Stimulated activated naive CD4-positive, alpha-beta T cell (primary cell): ENCODE data around the gene MCM3AP.
"Not testable (repeated sequence)": the region's sequence is repeated elsewhere in the genome, so short reads cannot be mapped to it uniquely, and the experiment has no call there.

Source experiments
- DNase-seq, 6 experiments: peaks; one replicate each; lab custom pipeline; 2025; lab: John Stamatoyannopoulos, UW

MCM3AP gene

DNA sequence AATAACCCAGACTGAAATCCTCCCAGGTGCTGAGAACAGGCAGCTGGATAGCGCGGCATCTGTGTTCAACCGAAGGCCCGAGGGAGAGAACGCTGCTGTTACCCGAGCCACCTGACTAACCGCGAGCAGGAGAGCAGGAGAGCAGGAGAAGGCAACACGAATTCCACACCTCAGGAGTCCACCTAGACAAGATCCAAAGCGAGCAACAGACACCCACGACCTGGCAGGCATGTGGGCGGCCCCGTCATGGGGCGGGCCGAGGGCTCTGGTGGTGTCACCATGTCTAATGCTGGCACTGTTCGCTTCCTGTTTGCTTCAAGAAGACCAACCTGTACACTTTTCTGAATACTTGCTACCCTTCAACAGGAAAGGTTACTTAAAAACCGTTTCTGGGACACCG is 80.2 kb downstream of the MCM3AP start:
- no peak for DNase-seq

- DNase-seq, result no peak
Observed at GRCh38 chr21:46203203-46203600, 82.2 kb downstream of the MCM3AP start.

- no peak for DNase-seq
Observed at GRCh38 chr21:46202592-46203202, 82.7 kb downstream of the MCM3AP start.

DNA sequence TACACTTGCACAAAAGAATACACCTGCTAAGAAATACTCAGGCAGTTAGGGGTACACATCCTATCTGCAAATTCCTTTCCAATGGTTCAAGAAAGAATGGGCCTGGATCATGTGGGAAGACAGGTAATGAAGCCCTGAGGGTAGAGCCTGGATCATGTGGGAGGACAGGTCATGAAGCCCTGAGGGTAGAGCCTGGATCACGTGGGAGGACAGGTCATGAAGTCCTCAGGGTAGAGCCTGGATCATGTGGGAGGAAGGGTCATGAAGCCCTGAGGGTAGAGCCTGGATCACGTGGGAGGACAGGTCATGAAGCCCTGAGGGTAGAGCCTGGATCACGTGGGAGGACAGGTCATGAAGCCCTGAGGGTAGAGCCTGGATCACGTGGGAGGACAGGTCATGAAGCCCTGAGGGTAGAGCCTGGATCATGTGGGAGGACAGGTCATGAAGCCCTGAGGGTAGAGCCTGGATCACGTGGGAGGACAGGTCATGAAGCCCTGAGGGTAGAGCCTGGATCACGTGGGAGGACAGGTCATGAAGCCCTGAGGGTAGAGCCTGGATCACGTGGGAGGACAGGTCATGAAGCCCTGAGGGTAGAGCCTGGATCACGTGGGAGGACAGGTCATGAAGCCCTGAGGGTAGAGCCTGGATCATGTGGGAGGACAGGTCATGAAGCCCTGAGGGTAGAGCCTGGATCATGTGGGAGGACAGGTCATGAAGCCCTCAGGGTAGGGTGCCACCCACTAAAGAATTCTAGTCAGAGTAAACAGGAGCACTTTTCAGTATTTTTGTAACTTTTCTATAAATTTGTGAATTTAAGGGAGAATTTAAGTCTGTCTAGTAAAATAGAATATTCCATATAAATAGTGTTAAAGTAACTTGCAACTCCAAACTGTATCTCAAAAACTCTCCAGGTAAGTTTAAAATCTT is 84.3 kb downstream of the MCM3AP start:
- DNase-seq, result not testable (repeated sequence)

DNA sequence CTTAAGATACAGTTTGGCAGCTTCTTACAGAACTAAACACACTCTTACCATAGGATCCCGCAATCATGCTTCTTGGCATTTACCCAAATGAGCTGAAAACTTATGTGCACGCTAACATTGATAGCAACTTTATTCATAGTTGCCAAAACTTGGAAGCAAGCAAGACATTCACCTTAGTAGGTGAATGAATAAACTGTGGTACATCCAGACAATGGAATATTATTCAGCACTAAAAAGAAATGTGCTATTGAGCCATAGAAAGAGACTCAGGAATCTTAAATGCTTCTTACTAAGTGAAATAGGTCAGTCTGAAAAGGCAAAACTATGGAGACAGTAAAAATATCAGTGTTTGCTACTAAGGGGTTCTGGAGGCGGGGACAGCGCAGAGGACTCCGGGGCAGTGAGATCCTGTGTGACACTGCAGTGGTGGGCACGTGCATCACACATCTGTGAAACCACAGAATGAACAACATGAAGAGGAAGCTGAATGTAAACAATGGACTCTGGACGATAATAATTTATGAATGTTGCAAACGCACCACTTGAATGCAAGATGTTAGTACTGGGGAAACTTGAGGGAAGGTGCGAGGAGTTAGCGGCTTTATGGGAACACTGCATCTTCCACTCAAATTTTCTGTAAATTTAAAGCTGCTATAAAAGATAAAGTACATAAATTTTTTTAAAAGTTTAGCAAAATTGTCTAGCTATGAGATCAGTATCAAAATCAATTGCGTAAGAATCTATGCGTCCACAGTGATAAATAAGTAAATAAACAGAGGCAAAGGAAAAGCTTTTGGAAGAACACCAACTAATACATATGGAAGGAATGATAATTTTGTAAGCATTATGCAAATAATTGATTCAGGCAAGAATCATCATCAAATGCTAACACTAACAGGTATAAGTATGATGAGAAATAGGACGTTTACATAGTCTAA is 85.7 kb downstream of the MCM3AP start:
- no peak for DNase-seq

GRCh38 chr21:46196733-46197132 is 88.7 kb downstream of the MCM3AP start:
- DNase-seq, result no peak

DNA sequence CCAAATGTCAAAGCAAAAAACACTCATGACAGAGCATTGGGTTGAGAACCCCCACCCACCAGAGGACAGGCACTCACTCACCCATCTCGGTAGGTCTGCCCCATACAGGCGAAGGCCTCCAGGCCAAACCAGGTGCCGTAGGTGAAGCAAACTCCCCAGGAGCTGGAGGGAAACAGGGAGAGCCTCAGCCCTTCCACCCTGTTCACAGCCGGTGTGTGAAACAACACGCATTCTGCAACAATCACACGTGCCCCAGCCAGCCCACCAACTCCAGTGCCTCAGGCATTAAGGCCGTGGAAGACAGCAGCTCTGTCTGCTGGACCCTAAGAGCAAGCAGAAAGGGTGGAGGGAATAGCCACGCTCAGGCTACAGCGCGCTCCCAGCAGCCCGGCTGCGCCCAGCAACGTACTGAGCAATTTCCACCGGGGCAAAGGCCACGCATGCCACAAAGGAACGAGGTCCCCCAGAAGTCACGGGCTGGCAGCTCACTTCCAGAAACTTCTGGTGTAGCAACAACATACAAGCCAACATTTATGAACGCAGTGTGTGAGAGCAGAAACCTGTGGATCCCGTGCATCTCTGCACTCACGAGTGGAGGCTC is 89.7 kb downstream of the MCM3AP start:
- no peak for DNase-seq

DNA sequence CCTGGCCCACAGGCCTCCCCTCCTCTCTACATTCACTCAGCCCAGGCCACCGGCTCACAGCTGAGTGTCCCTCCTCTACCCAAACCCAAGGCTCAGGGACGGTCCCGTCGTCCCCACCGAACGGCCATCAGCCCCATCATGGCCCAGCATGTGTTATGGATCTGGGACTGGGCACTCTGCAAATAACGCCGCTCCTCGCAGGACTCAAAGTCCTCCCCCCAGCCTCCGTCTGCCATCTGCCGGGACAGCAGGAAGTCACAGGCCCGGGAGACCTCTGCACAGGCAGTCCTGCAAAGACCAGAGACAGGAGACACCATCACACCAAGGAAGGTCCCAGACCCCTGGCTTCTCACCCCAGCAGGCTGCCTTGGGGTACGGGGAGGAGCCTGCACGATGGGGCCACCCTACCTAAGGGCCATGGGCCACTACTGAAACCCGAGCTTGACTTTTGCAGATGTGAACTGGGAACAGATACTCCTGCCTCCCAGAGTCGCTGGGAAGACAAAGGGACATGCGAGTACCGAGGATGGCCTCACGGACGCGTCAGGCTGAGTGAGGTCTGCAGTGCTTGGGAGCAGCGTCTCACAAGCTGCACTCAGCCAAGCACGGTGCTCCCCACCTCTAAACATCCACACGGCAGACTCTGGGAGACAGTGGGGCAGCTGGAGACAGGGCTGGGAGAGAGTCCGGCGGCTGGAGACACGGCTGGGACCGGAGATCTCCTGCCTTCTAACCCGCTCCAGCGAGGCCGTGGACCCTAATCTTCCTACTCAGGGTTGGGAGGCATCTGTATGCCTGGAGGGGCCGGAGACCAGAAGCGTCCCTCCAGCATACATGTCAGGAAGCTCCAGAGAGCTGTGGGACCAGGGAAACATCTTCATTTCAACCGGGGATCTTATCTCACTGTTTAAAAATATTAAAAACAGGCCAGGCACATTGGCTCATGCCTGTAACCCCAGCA is 90.8 kb downstream of the MCM3AP start:
- DNase-seq, result no peak

GRCh38 chr21:46193829-46194373 is 91.5 kb downstream of the MCM3AP start:
- DNase-seq, result no peak

DNA sequence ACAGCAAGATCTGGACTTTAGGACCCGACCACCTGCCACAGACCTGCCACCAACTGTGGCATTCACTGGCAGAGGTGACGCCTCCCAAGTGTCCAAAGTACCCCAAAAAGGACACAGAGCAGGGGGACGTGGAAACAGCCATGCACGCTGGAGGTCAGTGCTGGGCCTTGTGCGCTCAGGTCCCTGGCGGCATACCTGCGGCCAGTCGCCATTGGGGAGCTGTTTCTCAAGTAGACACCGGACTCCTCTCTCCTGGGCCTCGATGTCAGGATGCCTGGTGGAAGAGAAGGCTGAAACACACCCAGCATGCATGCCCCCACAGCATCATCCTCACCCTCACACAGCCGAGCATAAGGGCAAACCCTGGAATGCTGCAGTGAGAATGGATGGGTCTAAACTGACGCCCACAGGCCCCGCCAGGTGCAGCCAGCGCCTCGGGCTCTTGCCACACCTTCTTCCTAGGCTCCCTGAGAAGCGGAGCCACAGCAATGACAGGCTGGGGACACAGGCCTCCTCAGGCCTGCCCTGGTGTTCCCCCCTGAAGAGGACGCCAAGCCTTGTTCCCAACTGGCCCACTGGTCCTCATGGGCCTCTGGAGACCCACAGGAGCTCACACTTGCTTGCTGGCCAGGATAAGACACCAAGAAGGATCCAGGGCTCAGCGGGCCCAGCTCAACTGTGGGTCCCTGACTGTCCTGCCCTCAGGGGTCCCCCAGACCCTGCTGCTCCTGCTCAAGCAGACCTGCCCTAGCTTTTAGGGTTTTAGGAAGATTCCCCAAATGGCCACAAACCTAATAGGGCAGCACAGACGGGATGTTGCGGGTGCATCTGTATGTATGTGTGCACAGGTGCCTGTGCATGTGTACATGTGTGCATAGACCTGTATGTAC is 93.5 kb downstream of the MCM3AP start:
- DNase-seq, result no peak

DNA sequence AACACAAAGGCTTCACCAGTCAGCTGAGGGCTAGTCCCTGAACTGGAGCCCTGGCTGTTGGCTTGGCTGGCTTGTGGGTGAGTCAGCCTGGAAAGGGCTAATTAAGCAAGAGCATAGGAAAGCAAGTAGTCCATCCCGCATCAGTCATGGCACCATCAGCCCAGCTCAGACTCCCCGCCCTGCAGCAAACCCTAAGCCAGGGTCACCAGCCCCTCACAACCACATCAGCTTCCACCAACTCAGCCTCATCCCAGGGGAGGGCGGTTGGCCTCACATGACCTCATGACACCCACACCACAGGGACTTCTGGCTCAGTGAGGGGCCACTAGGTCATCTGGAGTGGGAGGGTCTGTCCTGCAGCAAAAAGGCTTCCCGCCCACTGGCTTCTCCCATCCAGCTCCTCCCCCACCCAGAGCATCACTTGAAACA is 94.1 kb downstream of the MCM3AP start:
- DNase-seq, result no peak

DNA sequence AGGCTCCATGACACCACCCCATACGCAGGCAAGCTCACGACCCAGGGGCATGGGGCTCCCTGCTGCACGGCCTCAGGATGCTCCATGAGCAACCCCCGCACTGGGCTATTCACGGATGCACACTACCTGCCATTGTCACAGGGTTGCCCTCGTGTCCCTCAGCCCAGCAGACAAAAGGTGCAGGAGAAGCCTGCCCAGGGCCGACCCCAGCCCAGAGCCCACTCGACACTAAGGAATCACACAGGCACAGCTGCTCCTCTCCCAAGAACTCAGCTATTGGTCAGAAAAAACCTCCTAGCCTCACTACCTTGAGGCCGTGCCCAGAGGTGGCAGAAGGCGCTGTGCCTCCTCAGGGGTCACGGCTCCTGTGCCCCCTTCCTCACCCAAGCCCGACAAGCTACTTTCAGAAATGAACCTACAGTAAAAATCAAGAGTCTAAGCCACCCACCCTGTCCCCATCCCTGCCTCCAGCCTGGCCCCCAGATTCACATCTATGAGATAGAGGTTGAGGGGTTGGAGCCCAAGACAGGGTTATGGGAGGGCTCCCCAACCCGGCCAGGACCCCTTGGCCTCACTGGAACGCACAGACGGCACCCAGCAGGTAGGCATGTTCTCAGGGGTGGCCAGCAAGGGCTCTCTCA is 94.8 kb downstream of the MCM3AP start:
- no peak for DNase-seq

DNA sequence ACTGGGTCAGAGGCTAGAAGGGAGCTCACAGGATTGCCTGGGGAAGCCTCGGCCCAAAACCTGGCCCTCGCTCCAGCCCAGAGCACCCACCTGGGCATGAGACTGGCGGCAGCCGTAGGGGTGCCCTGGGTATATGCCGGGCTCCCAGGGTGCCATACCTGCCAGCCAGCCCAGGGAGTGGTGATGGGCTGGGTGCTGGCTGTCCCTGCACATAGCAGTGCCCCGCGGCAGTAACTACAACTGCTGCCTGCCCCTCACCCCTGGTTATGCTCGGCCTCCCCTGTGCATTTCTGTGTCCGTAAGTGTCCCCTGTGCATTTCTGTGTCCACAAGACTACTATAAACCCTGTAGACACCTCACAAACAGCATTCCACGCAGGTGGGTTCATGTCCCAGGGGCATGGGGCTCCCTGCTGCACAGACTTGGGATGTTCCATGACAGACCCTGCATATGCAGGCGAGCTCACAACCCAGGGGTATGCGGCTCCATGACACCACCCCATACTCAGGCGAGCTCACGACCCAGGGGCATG is 95.4 kb downstream of the MCM3AP start:
- no peak for DNase-seq

DNA sequence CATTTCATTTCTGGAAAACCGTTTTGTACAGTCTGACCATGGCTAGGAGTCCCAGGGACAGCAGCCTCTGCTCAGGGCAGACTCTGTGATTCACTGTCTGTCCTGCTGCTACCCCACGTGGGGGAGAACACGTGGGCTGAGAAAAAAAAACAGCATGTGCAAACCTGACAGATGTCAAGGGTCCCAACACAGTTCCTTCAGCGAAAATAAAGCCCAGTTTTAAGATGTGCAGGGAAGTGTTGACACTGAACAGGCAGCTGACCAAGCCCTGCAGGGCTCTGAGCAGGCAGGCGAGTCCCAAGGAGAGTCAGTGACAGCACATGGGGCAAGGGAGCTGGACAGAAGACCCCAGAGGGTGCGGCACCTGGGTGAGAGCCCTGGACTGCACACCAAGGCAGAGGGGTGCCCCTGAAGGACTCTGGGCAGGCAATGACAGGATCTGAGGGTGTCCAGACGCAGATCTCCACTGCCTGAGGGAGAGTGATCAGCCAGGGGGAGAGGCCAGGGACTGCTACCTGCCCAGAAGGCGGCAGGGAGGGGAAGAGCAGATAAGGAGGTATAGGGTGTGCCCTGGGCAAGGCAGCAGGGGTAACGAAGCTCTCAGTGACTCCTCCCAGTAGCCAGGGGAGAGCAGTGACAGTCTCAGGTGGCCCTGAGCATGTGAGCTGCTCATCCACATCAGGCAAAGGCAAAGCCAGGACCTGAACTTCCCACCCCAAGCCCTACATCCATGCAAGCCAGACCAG is 96.0 kb downstream of the MCM3AP start:
- no peak for DNase-seq

DNA sequence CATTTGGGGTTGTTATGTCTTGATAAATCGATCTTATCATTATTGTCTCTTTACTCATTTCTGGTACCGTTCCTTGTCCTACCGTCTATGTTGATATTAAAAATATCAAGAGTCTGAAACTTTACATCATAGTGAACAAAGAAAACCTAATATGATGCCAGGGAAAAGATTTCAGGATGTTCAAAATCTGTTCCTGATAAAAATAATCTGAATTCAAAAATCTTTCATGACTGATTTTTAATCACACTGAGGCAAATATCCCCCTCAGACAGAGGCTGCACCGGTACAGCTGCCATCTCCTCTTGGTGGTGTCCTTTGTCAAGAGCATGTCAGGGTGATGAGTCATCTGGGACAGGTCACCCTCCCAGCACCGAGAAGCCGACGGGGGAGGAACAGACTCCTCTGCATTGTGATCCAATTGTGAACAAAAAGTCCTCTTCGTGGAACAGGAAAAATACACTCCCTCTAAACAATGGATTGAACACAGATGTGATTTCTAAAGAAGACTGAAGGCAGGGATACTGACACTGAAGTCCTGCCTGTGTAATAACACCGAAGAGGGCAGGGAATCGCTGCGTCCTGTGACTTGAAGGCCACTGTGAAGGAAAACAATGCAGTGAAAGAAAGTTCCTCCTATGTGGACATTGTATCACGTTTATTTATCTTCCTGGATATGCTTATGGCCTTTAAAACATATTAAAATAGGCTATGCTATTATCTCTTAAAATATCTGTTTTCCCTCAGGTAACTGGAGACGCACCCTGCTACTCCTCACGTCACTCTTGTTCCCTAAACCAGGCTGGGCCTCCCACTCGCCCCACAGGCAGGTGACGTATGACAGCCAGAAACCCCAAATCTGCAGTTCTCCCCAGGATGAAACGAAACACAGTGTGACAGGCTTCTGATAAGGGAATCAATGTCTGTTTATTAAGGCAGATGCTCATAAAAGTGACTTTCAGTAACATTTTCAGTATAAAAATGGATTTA is 96.9 kb downstream of the MCM3AP start:
- no peak for DNase-seq

GRCh38 chr21:46187814-46188213 is 97.6 kb downstream of the MCM3AP start:
- no peak for DNase-seq

- no peak for DNase-seq
Observed at GRCh38 chr21:46187261-46187660, 98.2 kb downstream of the MCM3AP start.
